Measurements from ENCODE around the gene KANK4.

KANK4 gene

DNA sequence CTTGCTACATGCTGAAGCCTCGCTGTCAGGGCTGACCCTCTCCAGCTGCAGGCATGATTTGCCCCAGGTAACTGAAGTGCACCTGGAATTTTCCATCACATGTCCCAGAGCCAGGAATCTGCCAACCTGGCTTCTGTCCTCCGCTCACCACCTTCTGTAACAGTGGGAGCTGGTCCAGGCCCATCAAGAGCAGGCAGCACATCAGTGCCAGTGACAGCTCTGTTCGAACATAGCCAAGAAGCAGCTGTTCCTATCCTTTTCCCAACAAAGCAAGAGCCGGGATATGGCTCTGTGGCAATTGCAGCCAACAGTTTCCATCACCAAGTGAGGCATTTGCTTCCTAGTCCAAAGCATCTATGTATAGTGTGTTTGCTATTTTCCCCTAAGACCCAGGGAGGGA lies 42.2 kb upstream of the KANK4 start:
- no peak for DNase-seq (ENCODE audit: low read depth, low spot score)
- no peak for TF ChIP-seq CTCF (IDR thresholded peaks at IDR 0.05; ENCODE audit: low read depth, low read length)
- in situ Hi-C loops (cut with HindIII; ENCODE audit: low sequenced_read_pairs) = no loop called here
- no peak overlapping the region for H3K4me3 ChIP-seq (ENCODE audit: low read depth, low read length)

GRCh38 chr1:62358665-62359373 lies 39.6 kb upstream of the KANK4 start:
- in situ Hi-C loops (cut with HindIII; ENCODE audit: low sequenced_read_pairs) = no loop called here
- no peak for TF ChIP-seq CTCF (IDR thresholded peaks at IDR 0.05; ENCODE audit: low read depth, low read length)
- no peak for DNase-seq (ENCODE audit: low read depth, low spot score)
- H3K4me3 ChIP-seq (ENCODE audit: low read depth, low read length) = no peak overlapping the region

GRCh38 chr1:62357916-62358315 lies 38.7 kb upstream of the KANK4 start:
- in situ Hi-C loops (cut with HindIII; ENCODE audit: low sequenced_read_pairs) = no loop called here
- no peak for DNase-seq (ENCODE audit: low read depth, low spot score)
- H3K4me3 ChIP-seq (ENCODE audit: low read depth, low read length) = no peak overlapping the region
- TF ChIP-seq CTCF (IDR thresholded peaks at IDR 0.05; ENCODE audit: low read depth, low read length) = no peak

DNA sequence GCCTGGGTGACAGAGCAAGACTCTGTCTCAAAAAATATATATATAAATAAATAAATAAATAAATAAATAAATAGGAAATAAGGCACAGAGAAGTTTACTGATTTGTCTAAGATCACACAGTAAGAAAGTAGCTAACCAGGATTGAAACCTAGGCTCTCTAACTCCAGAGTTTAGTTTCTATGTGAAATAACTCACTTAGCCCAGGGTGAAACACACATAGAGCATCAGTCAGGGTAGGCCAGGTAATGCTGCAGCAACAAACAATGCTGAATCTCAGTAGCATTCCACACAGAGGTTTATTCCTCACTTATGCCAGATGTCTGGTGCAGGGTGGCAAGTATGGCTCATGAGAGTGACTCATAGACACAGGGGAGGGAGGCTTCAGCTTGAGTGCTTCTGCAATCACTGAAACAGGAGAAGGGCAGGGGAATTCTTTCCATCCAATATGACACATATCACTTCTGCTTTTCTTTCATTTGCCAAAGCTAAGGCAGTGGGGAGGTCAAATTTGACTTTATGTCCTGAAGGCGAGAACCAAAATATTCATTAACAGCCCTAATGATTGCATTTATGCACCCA lies 37.1 kb upstream of the KANK4 start:
- H3K4me3 ChIP-seq (ENCODE audit: low read depth, low read length) = no peak overlapping the region
- DNase-seq (ENCODE audit: low read depth, low spot score) = peak; percentile 79
- no peak for TF ChIP-seq CTCF (IDR thresholded peaks at IDR 0.05; ENCODE audit: low read depth, low read length)
- in situ Hi-C loops (cut with HindIII; ENCODE audit: low sequenced_read_pairs) = no loop called here

- H3K4me3 ChIP-seq (ENCODE audit: low read depth, low read length) = no peak overlapping the region
- DNase-seq (ENCODE audit: low read depth, low spot score) = no peak
- in situ Hi-C loops (cut with HindIII; ENCODE audit: low sequenced_read_pairs) = no loop called here
- TF ChIP-seq CTCF (IDR thresholded peaks at IDR 0.05; ENCODE audit: low read depth, low read length) = no peak
Measured at GRCh38 chr1:62355095-62355494, 35.9 kb upstream of the KANK4 start.

- in situ Hi-C loops (cut with HindIII; ENCODE audit: low sequenced_read_pairs) = no loop called here
Measured at GRCh38 chr1:62353853-62354252, 34.6 kb upstream of the KANK4 start.

More at GRCh38 chr1:62353853-62354252, 34.6 kb upstream of the KANK4 start:
- TF ChIP-seq CTCF (IDR thresholded peaks at IDR 0.05; ENCODE audit: low read depth, low read length) = no peak
- DNase-seq (ENCODE audit: low read depth, low spot score) = no peak
- no peak overlapping the region for H3K4me3 ChIP-seq (ENCODE audit: low read depth, low read length)
